SK-N-SH (cell line): ENCODE results near the gene GDI2. TPM values are rescaled to one million over a fixed set of nuclear protein-coding genes. Genes with fewer than 3 reads are reported as not detected.

ENCODE experiments used
- FOSL2 ChIP-seq: IDR thresholded peaks from 2 replicates; pipeline ENCODE4 v1.4.0; 2012; ENCODE audit warnings: low read depth, mild to moderate bottlenecking, moderate library complexity, borderline replicate concordance
- GATA2 ChIP-seq: sonication (generic); formaldehyde crosslinking; IDR thresholded peaks from 2 replicates; pipeline ENCODE4 v1.5.0; 2020; ENCODE audit warnings: mild to moderate bottlenecking, missing genetic modification reagents
- SIN3A ChIP-seq: IDR thresholded peaks from 2 replicates; pipeline ENCODE4 v1.6.1; 2012; ENCODE audit warnings: low read depth, mild to moderate bottlenecking, low read length, moderate library complexity, borderline replicate concordance
- SMC3 ChIP-seq: IDR thresholded peaks from 2 replicates; pipeline ENCODE4 v1.6.1; 2012; ENCODE audit warnings: low read depth, low read length, improper control_type of control experiment
- TAF1 ChIP-seq: IDR thresholded peaks from 2 replicates; pipeline ENCODE4 v1.6.1; 2012; ENCODE audit warnings: low read depth, mild to moderate bottlenecking, low read length, moderate library complexity, borderline replicate concordance
- YY1 ChIP-seq: IDR thresholded peaks from 2 replicates; pipeline ENCODE4 v1.4.0; 2012; ENCODE audit warnings: low read depth, mild to moderate bottlenecking
- polyA plus RNA-seq, 3 experiments: library from polyadenylated mRNA; depleted of rRNA; stranded (reverse); fragments of >200 nt; gene quantifications; 2 replicates each; pipeline ENCODE4 v1.2.3, GENCODE V29; 2012
- TF ChIP-seq, protein P1 (sequence below): fragments of 150-350 bp; IDR thresholded peaks from 2 replicates; pipeline ENCODE4 v1.6.1; 2016; ENCODE audit warnings: mild to moderate bottlenecking, low read depth, low read length

GDI2 gene
- polyA plus RNA-seq, 1 of the 3 experiments (the other 2 are of a cell fraction): 94.3 TPM

DNA sequence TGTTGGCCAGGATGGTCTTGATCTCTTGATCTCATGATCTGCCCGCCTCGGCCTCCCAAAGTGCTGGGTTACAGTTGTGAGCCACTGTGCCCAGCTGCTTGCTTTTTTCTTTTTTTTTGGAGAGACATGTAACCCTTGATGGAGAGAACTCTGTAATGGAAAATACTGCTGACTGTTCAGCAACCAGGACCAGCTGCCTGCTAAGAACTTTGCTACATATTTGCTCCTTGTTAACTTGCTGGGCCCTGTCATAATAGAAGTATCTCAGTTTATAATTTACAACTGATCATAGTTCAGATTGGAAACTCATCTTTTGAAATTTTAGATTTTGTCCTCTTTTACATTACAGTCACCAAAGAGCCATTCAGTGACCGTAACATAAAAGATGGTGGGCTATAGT, 93.7 kb downstream of the GDI2 start (continued):
- TF ChIP-seq, protein P1, sequence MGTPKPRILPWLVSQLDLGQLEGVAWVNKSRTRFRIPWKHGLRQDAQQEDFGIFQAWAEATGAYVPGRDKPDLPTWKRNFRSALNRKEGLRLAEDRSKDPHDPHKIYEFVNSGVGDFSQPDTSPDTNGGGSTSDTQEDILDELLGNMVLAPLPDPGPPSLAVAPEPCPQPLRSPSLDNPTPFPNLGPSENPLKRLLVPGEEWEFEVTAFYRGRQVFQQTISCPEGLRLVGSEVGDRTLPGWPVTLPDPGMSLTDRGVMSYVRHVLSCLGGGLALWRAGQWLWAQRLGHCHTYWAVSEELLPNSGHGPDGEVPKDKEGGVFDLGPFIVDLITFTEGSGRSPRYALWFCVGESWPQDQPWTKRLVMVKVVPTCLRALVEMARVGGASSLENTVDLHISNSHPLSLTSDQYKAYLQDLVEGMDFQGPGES: no peak
- TF ChIP-seq YY1: no peak
- TF ChIP-seq SMC3: no peak
- no peak for TF ChIP-seq TAF1
- TF ChIP-seq SIN3A: no peak
- TF ChIP-seq FOSL2: no peak
- TF ChIP-seq GATA2 (CRISPR knock-in tag): no peak

Other genes starting within 250 kb of the GDI2 start
- 9.2 TPM in 2 replicates for gene ASB13, start 146.8 kb downstream of the GDI2 start, polyA plus RNA-seq (2012; rRNA removed)
- gene TASOR2, start 128.6 kb downstream of the GDI2 start, polyA plus RNA-seq (2012; rRNA removed): 21.2 and 29.8 TPM in 2 replicates
- 9.9 and 11.9 TPM in 2 replicates for gene ANKRD16, start 76.5 kb upstream of the GDI2 start, polyA plus RNA-seq (2012; rRNA removed)
- gene FBH1, start 76.8 kb upstream of the GDI2 start, polyA plus RNA-seq (2012; rRNA removed): 60.9 and 71.9 TPM in 2 replicates
- 1.2 and 2.1 TPM in 2 replicates for gene IL15RA, start 164.1 kb upstream of the GDI2 start, polyA plus RNA-seq (2012; rRNA removed)
- gene IL2RA, start 248.9 kb upstream of the GDI2 start, polyA plus RNA-seq (2012; rRNA removed): not detected in 2 replicates